GM18868 (cell line): Measurements from ENCODE around the gene RBM17.
A peak's percentile ranks its signal among the peaks of the same experiment; 100 is the strongest.
"Not testable (repeated sequence)": the region's sequence is repeated elsewhere in the genome, so short reads cannot be mapped to it uniquely, and the experiment has no call there.

Experiments used
- ATAC-seq: cut with Tn5 transposase; IDR thresholded peaks from one replicate; pipeline ENCODE4 v1.9.1; 2021; ENCODE audit warnings: mild to moderate bottlenecking, moderate library complexity; ENCODE audit not compliant: unreplicated experiment

Gene RBM17

DNA sequence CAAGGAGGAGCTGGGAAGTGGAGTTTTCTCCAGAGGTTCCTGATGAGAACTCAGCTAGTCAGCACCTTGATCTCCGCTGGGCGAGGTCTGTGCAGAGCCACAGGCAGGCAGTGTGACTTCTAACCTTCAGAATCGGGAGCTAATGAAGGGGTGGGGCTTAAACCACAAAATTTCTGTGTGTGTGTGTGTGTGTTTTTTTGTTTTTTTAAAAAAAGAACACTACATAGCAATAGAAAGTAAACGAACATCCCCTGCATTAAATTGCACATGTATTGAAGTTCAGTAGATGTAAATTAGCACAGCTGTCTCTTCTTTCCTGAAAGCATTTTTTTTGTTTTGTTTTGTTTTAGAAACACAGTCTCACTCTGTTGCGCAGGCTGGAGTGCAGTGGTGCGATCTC, 46.2 kb downstream of the RBM17 start:
- ATAC-seq, result no peak

DNA sequence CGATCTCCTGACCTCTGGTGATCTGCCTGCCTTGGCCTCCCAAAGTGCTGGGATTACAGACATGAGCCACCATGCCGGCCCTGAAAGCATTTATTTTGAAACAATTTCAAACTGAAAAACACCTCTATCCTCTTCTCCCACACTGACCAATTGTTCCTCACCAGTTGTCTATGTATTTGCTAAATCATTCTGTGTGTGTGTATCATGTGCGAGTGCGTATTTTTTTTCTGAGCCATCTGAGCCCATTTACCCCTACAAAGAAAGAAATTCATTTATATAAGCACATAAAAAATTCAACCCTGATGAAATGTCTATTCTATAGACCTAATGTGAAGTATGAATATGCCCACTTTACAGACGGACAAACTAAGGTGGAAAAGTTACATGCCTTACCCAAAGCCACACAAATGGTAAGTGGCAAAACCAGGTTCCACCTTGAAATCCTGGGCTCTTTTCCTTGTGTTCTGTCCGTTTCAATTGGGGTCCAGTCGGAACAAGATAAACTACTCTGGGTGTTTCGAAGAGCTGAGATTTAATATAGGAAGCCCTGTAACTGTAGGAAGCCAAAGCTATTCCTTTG, 46.8 kb downstream of the RBM17 start:
- ATAC-seq, result no peak

DNA sequence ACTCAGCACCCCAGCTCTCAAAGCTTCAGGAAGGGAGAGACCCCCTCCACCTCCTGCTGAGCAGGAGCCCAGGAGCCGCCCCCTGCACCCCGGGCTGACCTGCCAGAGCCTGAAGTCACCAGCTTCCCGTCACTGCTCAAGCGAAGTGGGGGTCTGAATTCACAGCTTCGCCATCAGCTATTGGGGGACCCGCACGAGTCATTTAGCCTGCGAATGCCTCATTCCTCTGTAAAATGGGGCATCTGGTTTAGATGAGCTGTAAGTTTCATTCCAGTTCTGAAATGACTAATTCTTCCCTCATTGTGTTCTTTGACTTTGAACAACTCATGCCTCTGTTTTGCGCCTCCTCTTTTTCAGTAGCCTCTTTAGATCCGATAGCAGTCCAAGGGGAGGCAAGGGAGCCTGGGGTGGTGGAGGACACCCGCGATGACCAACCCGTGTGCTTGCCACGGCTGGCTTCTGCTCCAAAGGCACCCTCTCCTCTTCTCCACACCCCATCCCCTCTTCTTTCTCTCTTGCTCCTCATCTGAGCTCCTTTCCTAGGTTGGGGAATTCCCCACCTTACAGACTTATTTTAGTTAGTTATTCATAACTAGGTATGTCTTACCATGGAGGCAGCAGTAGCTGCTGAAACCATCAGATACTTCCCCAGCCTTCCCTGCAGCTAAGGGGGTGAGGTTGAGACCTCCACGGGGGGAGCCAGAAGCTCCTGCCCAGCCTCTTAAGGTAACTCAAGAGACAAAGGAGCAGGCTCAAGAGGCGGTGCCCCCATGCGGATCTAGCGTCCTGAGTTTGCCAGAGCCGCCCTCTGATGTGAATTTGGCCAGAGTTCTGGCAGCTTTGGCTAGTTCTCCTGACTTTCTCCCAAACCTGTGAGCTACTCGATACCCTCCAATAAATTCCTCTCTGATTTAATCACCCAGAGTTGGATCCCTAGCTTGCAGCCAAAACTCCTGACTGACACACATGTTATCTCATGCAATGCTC, 47.7 kb downstream of the RBM17 start:
- peak; percentile 68 for ATAC-seq

- no peak for ATAC-seq
These were observed 49.6 kb downstream of the RBM17 start for GRCh38 chr10:6138456-6138855.

DNA sequence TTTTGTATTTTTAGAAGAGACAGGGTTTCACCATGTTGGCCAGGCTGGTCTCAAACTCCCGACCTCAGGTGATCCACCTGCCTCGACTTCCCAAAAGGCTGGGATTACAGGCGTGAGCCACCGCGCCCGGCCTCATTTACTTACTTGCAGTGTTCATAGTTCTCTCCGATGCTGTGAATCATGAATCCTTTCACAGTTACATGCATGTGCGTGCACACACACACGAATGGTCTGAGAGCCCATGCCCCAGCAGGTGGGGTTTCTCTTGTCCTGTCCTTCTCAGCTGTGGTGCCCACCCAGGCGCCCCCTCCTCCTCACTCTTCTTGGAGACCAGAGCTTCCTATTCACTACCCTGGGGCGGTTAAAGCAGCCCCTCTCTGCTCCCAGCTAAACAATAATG, 50.6 kb downstream of the RBM17 start:
- no peak for ATAC-seq

DNA sequence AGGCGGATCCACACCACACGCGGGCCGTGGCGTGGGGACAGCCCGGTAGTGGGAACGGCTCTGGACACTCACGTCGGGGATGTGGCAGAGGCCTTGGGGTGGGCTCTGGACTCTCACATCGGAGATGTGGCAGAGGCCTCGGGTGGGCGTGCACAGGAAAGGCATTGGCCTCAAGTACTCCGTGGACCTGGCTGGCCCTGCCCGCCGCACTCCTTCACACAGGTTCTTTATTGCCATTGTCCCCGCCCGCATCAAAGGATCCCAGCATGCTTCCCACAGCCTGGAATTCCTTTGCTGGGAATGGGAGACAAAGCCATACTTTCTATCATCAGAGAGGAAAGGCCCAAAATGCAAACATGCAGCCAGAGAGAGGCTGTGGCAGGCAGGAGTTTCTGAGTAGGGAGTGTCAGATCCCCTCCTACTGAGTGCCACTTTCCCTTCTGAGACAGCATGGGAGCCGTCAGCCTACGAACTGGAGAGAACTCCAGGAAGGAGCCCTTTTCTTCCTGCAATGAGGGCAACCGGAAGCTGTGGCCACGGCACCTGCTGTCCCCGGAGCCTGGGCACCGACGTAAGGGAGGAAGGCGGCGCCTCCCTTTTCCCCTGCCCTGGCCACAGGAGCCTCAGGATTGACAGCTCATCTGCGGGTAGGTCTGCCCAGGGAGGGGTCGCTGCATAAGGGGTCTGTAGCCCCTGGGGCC, 51.5 kb downstream of the RBM17 start:
- no peak for ATAC-seq

DNA sequence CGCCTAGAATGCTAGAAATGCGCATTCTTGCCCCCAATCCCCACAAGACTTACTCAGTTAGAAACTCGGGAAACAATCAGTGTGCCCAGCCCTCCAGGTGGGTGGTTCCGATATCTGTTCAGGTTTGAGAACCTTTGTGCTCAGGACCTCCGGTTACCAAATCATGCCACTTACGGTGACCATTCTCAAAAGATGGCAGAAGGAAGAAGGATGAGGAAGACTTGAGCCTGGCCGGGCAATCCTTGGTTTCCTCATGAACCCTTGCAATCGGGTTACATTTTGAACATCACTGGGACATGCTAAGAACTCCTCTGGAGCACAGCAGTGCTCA, 52.1 kb downstream of the RBM17 start:
- no peak for ATAC-seq

- ATAC-seq, result peak; percentile 56
These were observed 52.7 kb downstream of the RBM17 start for GRCh38 chr10:6141296-6142151.

DNA sequence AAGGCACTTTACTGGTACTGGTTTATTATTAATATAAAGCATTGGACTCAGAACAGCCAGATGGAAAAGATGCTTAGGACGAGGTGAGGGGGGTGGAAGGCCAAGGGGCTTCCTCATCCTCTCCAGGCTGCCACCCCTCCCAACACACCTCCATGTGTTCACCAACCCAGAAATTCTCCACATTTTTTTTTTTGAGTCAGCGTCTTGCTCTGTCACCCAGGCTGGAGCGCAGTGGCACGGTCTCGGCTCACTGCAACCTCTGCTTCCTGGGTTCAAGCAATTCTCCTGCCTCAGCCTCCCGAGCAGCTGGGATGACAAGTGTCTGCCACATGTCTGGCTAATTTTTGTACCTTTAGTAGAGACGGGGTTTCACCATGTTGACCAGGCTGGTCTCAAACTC, 53.4 kb downstream of the RBM17 start:
- not testable (repeated sequence) for ATAC-seq

GRCh38 chr10:6142644-6143043, 53.8 kb downstream of the RBM17 start:
- no peak for ATAC-seq

GRCh38 chr10:6143181-6143580, 54.3 kb downstream of the RBM17 start:
- no peak for ATAC-seq

DNA sequence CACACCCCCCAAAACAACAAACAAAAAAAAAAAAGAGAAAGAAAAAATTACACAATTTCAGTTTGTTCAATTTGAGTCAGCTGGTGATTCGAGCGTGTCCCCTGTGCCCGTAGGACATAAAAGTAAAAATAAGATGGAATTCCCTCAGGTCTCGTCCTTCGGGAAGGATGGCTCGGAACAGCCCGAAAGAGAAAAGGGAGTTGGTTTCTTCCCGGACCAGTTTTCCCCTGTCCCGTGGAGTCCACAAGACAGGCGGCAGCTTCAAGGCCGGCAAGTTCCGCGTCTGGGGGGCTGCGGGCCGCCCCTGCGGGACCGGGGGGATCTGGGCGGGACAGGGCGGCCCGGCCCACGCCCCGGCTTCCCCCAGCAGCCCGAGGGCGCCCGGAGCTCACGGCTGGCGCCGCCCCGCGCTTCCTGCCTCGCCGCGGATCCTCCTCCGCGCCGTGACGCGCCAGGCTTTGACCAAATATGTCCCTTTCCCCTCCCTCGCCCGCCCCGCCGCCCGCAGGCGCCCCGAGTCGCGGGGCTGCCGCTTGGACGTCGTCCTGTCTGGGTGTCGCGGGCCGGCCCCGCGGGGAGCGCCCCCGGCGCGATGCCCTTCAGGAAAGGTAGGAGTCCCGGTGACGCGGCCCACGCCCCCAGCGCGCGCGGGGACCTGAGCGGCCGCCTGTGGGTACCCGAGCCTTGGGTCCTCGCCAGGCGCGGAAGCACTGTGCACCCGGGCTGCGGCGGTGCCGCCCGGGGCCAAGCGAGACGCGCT, 55.8 kb downstream of the RBM17 start:
- peak; percentile 80 for ATAC-seq

- ATAC-seq, result no peak
These were observed 56.5 kb downstream of the RBM17 start for GRCh38 chr10:6145166-6145987.

DNA sequence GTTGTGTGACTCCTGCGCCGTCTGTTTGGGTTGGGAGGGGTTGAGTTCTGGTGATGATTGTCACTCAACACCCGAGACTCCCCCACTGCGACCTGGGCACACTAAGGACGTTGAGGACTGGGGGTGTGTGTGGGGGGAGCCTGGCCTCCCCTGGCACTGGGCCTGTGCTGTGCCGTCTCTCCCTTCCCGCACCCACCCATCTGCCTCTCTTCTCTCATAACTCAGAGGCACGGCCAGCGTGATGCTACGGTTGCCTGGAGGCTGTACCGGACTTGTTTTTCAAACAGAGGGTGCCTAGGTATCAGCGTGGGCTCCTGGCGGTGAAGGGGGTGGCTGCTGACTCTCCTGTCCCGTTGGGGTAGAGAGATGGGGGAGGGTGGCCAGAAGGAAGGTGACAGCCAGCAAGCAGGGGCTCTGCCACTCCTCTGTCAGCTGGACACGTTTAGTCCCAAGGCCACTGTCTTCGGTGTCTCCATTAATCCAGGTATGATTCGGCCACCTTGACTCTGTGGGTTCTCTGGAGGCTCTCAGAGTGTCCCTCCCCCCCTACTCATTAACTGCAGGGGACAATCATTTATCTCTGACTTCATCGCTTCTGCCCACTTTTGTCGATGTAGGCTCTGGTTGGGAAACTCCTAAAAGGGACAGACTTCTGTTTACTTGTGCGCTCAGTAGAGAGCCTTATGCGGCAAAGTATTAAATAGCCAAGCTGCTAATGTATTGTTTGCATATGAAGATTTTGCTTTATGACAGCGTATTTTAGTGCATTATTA, 57.4 kb downstream of the RBM17 start:
- ATAC-seq, result no peak

DNA sequence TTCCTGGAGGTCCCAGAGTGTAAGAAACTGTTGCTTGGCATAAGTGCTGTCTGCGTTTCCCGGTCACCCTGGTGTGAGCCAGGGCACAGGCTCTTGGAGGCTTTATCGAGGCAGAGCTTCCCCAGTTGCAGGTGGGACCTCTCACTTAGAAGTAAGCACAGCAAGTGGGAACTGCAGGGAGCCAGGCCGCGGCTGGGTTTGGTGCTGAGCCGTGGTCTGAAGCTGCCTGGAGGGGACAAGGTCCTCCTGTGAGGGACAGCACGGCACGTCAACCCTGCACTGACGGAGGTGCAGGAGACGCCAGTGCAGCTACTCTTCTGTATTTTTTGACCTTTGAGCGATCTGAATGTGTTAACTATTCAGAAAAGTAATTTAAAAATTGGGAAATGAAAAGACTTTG, 58.1 kb downstream of the RBM17 start:
- ATAC-seq, result no peak

GRCh38 chr10:6148251-6148701, 59.4 kb downstream of the RBM17 start:
- peak; percentile 18 for ATAC-seq

DNA sequence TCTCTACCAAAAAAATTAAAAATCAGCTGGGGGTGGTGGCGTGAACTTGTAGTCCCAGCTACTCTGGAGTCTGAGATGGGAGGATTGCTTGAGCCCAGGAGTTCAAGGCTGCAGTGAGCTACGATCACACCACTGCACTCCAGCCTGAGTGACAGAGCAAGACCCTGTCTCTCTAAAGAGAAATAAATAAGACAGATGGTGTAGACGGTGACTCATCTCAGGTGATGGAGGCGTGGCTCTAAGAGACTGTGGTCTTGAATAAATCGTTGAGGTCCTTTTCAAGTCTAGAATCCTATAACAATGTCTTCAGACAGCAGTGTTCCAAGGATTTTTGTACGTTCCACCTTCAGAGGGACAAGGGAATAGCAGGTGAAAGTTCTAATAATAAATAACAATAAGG, 60.1 kb downstream of the RBM17 start:
- ATAC-seq, result no peak
